ENCODE data around the gene ACSL6. TPM values are rescaled to one million over a fixed set of nuclear protein-coding genes. Genes with fewer than 3 reads are reported as not detected.

Gene ACSL6
- total and polyA plus RNA-seq, 10 of the 15 experiments (the other 5 are each of a cell fraction or from before 2014, with no cell fraction given) = 0.06 to 0.53 TPM; not detected in 8

DNA sequence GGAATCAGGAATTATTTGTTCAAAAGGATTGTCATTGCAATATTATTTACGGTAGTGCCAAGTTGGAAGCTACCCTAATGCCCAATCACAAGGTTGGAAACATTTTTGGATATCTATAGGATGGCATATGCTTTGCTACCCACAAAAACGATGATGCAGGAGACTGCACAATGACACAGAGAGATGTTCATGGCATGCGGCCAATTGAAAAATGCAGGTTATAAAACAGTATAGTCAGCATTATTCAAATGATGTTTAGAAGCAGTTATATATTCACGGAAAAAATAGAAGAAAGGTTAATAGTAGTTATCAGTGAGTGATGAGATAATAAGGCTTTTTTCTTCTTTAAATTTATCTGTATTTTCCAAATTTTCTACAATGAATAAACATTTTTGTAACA, 5.9 kb upstream of the ACSL6 start:
- peaks cover 1 to 18% of the 10 kb centered on the region in 2 experiments for H3K27me3 ChIP-seq (replicated peaks in 1 of 2; ENCODE audit: control insufficient read depth in 2 of 2, insufficient read depth in 2 of 2, low read length in 1 of 2)
- H2AFZ ChIP-seq (ENCODE audit: control insufficient read depth, low read depth, low read length) = no peak overlapping the region
- no peak for ATAC-seq
- RAD21 ChIA-PET (ENCODE audit: unreplicated experiment) = interaction anchor here (1.3 kb wide), 1 partner anchor 10 kb away, joined by 3 read pairs; no protein-coding TSS in a partner anchor
- 19% methylated on average over 4 of the region's 4 CpGs for WGBS (ENCODE audit: insufficient coverage, insufficient replicate concordance, low lambda C conversion rate, missing lambda C conversion rate)
- no peak overlapping the region for H3K4me3 ChIP-seq
- no peak overlapping the region for H3K4me2 ChIP-seq (ENCODE audit: control insufficient read depth, insufficient read depth)
- no peaks in the 10 kb centered on the region for H3K9me3 ChIP-seq (replicated peaks; ENCODE audit: control insufficient read depth, insufficient read depth, low read length)
- POLR2A ChIA-PET = no interaction called here
- no peaks in the 10 kb centered on the region for H3K79me2 ChIP-seq (ENCODE audit: control insufficient read depth, insufficient read depth, low read length)
- H4K20me1 ChIP-seq (ENCODE audit: control insufficient read depth, insufficient read depth) = peaks cover 7% of the 10 kb centered on the region; the same call in 1 of the 2 replicates
- no peak overlapping the region for H3K27ac ChIP-seq (ENCODE audit: control insufficient read depth, insufficient read depth)
- in situ Hi-C loops (cut with MboI) = no loop called here
- no peak for DNase-seq (ENCODE audit: low read depth, low spot score)
- H3K36me3 ChIP-seq (ENCODE audit: control insufficient read depth in 2 of 2, insufficient read depth in 2 of 2, low read length in 1 of 2) = no peaks in the 10 kb centered on the region
- CTCF ChIA-PET = interaction anchor here (2.5 kb wide), 1 partner anchor 10 kb away, joined by 7 read pairs; no protein-coding TSS in a partner anchor
- no peak for TF ChIP-seq SIN3A (IDR thresholded peaks at IDR 0.05; ENCODE audit: low read depth, low read length)
- no peak for TF ChIP-seq SUPT20H (IDR thresholded peaks at IDR 0.05; ENCODE audit: borderline replicate concordance, control insufficient read depth, low read depth, low read length)
- TF ChIP-seq SREBF1 (IDR thresholded peaks at IDR 0.05; ENCODE audit: low read length) = no peak
- TF ChIP-seq CEBPB (IDR thresholded peaks at IDR 0.05; ENCODE audit: borderline replicate concordance in 1 of 2, low read depth in 2 of 2, low read length in 2 of 2) = no peak
- no peak for TF ChIP-seq SMAD1 (IDR thresholded peaks at IDR 0.05; ENCODE audit: low read depth, partially characterized antibody)
- no peak for TF ChIP-seq RCOR1 (conservative IDR thresholded peaks at IDR 0.05; ENCODE audit: low read depth, low read length)
- TF ChIP-seq CHD2 (IDR thresholded peaks at IDR 0.05; ENCODE audit: borderline replicate concordance, low read depth, low read length) = no peak
- no peak for TF ChIP-seq TCF7 (IDR thresholded peaks at IDR 0.05; ENCODE audit: borderline replicate concordance)
- no peak for TF ChIP-seq NFXL1 (IDR thresholded peaks at IDR 0.05; ENCODE audit: borderline replicate concordance)
- no peak for TF ChIP-seq ZNF207 (IDR thresholded peaks at IDR 0.05; ENCODE audit: borderline replicate concordance)
- no peak for TF ChIP-seq ZZZ3 (IDR thresholded peaks at IDR 0.05; ENCODE audit: control insufficient read depth, insufficient read length, low read depth)
- no peak for TF ChIP-seq TCF3 (IDR thresholded peaks at IDR 0.05; ENCODE audit: borderline replicate concordance, insufficient read depth, low read depth, low read length)
- no peak for TF ChIP-seq MXI1 (IDR thresholded peaks at IDR 0.05; ENCODE audit: low read depth, low read length)
- no peak for TF ChIP-seq IKZF1 (conservative IDR thresholded peaks at IDR 0.05)
- no peak for TF ChIP-seq ASH2L (IDR thresholded peaks at IDR 0.05; ENCODE audit: borderline replicate concordance, low read depth)
- TF ChIP-seq NR2C2 (IDR thresholded peaks at IDR 0.05; ENCODE audit: borderline replicate concordance, control insufficient read depth, insufficient read length, low read depth) = no peak
- TF ChIP-seq POU2F2 (IDR thresholded peaks at IDR 0.05; ENCODE audit: borderline replicate concordance, low read depth, low read length) = no peak
- no peak overlapping the region for H3K9ac ChIP-seq (ENCODE audit: control insufficient read depth, insufficient read depth, low read length)
- no TSS peak for BruUV-seq (replicated peaks)
- H3K4me1 ChIP-seq (ENCODE audit: control insufficient read depth, insufficient read depth, low read length) = peaks cover 33% of the 10 kb centered on the region
- intact Hi-C loops (cut with micrococcal nuclease; ENCODE audit: unreplicated experiment) = no loop called here
- FAIRE-seq = no peak
- SMC1A ChIA-PET (ENCODE audit: uncharacterized antibody, unreplicated experiment) = interaction anchor here (1.2 kb wide), 1 partner anchor 207 kb away, joined by 3 read pairs; no protein-coding TSS in a partner anchor
